Activated CD8-positive, alpha-beta memory T cell treated with anti-CD3 and anti-CD28 coated beads for 24 hours (primary cell): ENCODE results near the gene BCAS3.

Experiments
- DNase-seq: peaks from one replicate; pipeline ENCODE4 v3.0.0-alpha.2; 2020

Gene BCAS3

GRCh38 chr17:61168506-61168905 lies 490.9 kb downstream of the BCAS3 start:
- no peak for DNase-seq

GRCh38 chr17:61174310-61174709 lies 496.7 kb downstream of the BCAS3 start:
- no peak for DNase-seq

- DNase-seq = no peak
Observed at GRCh38 chr17:61175298-61176142, 497.9 kb downstream of the BCAS3 start.

GRCh38 chr17:61177351-61177750 lies 499.7 kb downstream of the BCAS3 start:
- no peak for DNase-seq

- no peak for DNase-seq
Observed at GRCh38 chr17:61178284-61178683, 500.6 kb downstream of the BCAS3 start.

GRCh38 chr17:61179380-61179806 lies 501.7 kb downstream of the BCAS3 start:
- DNase-seq = no peak

GRCh38 chr17:61183793-61184192 lies 506.1 kb downstream of the BCAS3 start:
- no peak for DNase-seq

- no peak for DNase-seq
Observed at GRCh38 chr17:61185385-61185784, 507.7 kb downstream of the BCAS3 start.

GRCh38 chr17:61187038-61187437 lies 509.4 kb downstream of the BCAS3 start:
- no peak for DNase-seq

GRCh38 chr17:61188081-61188480 lies 510.4 kb downstream of the BCAS3 start:
- DNase-seq = no peak

GRCh38 chr17:61189968-61190367 lies 512.3 kb downstream of the BCAS3 start:
- DNase-seq = no peak

GRCh38 chr17:61196302-61196704 lies 518.7 kb downstream of the BCAS3 start:
- DNase-seq = no peak

- DNase-seq = no peak
Observed at GRCh38 chr17:61196799-61197198, 519.1 kb downstream of the BCAS3 start.

GRCh38 chr17:61199431-61200338 lies 522.0 kb downstream of the BCAS3 start:
- DNase-seq = no peak

GRCh38 chr17:61200339-61200715 lies 522.7 kb downstream of the BCAS3 start:
- no peak for DNase-seq

- no peak for DNase-seq
Observed at GRCh38 chr17:61201211-61201610, 523.6 kb downstream of the BCAS3 start.

GRCh38 chr17:61202564-61202963 lies 524.9 kb downstream of the BCAS3 start:
- no peak for DNase-seq

GRCh38 chr17:61203671-61204131 lies 526.0 kb downstream of the BCAS3 start:
- DNase-seq = no peak

- no peak for DNase-seq
Observed at GRCh38 chr17:61204456-61204855, 526.8 kb downstream of the BCAS3 start.

- no peak for DNase-seq
Observed at GRCh38 chr17:61205401-61205800, 527.8 kb downstream of the BCAS3 start.

- no peak for DNase-seq
Observed at GRCh38 chr17:61205931-61206330, 528.3 kb downstream of the BCAS3 start.

- no peak for DNase-seq
Observed at GRCh38 chr17:61206922-61207321, 529.3 kb downstream of the BCAS3 start.

- DNase-seq = no peak
Observed at GRCh38 chr17:61208301-61209105, 530.9 kb downstream of the BCAS3 start.
